Astrocyte of the cerebellum (primary cell): Measurements from ENCODE around the gene ADAM15.

Experiments
- DNase-seq: peaks from one replicate; pipeline ENCODE4 v3.0.0-alpha.2; 2011; ENCODE audit warnings: low read depth
- H3K4me3 ChIP-seq: 2 replicates; pipeline ENCODE4 v1.5.1; 2011; ENCODE audit warnings: mild to moderate bottlenecking, low read depth, low read length, moderate library complexity
- in situ Hi-C: cut with HindIII; loops from 2 replicates; pipeline ENCODE4 v1.10.0; 2017; ENCODE audit warnings: low sequenced_read_pairs
- TF ChIP-seq, protein P1 (sequence below): IDR thresholded peaks from 2 replicates; pipeline ENCODE4 v1.5.1; 2012; ENCODE audit warnings: low read length, low read depth, moderate library complexity, mild to moderate bottlenecking; ENCODE audit errors: missing control alignments

Gene ADAM15

GRCh38 chr1:155012776-155013602 lies 38.1 kb upstream of the ADAM15 start:
- H3K4me3 ChIP-seq: no peak overlapping the region
- DNase-seq: no peak
- TF ChIP-seq, protein P1, sequence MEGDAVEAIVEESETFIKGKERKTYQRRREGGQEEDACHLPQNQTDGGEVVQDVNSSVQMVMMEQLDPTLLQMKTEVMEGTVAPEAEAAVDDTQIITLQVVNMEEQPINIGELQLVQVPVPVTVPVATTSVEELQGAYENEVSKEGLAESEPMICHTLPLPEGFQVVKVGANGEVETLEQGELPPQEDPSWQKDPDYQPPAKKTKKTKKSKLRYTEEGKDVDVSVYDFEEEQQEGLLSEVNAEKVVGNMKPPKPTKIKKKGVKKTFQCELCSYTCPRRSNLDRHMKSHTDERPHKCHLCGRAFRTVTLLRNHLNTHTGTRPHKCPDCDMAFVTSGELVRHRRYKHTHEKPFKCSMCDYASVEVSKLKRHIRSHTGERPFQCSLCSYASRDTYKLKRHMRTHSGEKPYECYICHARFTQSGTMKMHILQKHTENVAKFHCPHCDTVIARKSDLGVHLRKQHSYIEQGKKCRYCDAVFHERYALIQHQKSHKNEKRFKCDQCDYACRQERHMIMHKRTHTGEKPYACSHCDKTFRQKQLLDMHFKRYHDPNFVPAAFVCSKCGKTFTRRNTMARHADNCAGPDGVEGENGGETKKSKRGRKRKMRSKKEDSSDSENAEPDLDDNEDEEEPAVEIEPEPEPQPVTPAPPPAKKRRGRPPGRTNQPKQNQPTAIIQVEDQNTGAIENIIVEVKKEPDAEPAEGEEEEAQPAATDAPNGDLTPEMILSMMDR: no peak
- in situ Hi-C loops: loop anchor here (5.0 kb wide), 2 partner anchors 49 to 56 kb away; partner anchors contain the start of genes EFNA4 and PBXIP1

DNA sequence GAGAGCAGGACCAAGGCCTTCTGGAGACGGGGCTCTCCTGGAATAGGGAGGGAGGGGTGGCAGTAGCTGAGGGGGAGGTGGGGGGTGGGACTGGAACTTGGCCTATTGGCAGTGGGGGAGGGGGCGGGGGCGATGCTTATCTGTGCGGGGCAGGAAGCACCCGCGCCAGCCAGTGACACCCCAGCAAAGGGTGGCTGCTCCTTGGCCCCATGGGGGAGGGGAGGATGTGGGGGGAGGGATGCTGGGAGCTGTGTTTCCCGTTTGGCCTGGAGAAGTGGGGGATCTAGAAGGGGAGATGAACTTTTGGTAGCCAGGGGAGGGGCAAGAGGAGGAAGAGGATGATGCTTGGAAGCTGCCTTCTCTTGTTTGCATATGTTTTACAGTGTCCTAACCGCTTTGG lies 37.5 kb upstream of the ADAM15 start:
- TF ChIP-seq, protein P1: no peak
- no peak for DNase-seq

DNA sequence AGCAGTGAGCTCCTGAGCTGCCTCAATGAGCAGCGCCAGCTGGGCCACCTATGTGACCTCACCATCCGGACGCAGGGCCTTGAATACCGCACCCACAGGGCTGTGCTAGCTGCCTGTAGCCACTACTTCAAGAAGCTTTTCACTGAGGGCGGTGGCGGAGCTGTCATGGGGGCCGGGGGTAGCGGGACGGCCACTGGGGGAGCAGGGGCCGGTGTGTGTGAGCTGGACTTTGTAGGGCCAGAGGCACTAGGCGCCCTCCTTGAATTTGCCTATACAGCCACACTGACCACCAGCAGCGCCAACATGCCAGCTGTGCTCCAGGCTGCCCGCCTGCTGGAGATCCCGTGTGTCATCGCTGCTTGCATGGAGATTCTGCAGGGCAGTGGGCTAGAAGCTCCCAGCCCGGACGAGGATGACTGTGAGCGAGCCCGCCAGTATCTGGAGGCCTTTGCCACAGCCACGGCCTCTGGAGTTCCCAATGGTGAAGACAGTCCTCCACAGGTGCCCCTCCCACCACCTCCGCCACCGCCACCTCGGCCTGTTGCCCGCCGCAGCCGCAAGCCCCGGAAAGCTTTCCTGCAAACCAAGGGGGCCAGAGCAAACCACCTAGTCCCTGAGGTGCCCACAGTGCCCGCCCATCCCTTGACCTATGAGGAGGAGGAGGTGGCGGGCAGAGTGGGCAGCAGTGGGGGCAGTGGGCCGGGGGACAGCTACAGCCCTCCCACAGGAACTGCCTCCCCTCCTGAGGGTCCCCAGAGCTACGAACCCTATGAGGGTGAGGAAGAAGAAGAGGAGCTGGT lies 36.2 kb upstream of the ADAM15 start:
- TF ChIP-seq, protein P1: no peak

More for the DNA sequence above, 37.5 kb upstream of the ADAM15 start:
- no peak overlapping the region for H3K4me3 ChIP-seq
- in situ Hi-C loops: loop anchor here (5.0 kb wide), 2 partner anchors 49 to 56 kb away; partner anchors contain the start of genes EFNA4 and PBXIP1

GRCh38 chr1:155015527-155016230 lies 35.4 kb upstream of the ADAM15 start:
- TF ChIP-seq, protein P1: no peak
- no peak for DNase-seq
- no peak overlapping the region for H3K4me3 ChIP-seq
- in situ Hi-C loops: loop anchor here (5.0 kb wide), 1 partner anchor 143 kb away; the partner anchor contains the start of gene KCNN3

More for the DNA sequence above, 36.2 kb upstream of the ADAM15 start:
- no peak for DNase-seq
- in situ Hi-C loops: loop anchor here (5.0 kb wide), 3 partner anchors 47 to 143 kb away; partner anchors contain the start of genes EFNA4, KCNN3 and PBXIP1
- H3K4me3 ChIP-seq: no peak overlapping the region

DNA sequence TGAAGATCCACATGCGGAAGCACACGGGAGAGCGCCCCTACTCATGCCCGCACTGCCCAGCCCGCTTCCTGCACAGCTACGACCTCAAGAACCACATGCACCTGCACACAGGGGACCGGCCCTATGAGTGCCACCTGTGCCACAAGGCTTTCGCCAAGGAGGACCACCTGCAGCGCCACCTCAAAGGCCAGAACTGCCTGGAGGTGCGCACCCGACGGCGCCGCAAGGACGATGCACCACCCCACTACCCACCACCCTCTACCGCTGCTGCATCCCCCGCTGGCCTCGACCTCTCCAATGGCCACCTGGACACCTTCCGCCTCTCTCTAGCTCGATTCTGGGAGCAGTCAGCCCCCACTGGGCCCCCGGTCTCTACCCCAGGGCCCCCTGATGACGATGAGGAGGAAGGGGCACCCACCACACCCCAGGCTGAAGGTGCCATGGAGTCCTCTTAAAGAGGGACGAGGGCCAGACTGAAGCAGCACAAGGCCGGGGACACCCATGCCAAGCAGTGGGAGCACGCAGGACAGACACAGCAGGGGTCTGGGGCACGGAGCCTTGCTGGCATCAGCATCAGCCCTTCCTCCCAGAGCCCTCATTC lies 34.8 kb upstream of the ADAM15 start:
- H3K4me3 ChIP-seq: no peak overlapping the region
- TF ChIP-seq, protein P1: no peak
- DNase-seq: no peak
- in situ Hi-C loops: loop anchor here (5.0 kb wide), 1 partner anchor 144 kb away; the partner anchor contains the start of gene KCNN3
